ENCODE measurements around the gene P3H2.

DNA sequence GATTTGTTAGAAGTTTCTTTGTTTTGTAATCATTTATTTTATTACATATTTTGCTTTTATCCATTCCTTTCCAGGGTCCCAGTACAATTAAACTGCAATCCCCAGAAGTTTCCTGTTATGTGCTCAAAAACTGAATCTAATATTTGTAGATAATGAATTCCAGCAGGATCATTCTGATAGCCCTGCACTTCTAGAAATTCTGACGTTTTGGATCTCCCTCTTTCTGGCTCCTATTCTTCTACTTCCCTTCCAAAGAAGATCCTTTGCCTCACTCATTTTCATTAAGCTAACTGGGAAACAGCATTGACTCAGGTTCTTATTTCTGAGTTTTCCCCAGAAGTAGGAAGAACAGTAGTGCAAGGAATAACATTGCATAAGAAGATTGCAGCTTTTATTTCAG lies 9.9 kb downstream of the P3H2 start:
- TF ChIP-seq, protein P1, sequence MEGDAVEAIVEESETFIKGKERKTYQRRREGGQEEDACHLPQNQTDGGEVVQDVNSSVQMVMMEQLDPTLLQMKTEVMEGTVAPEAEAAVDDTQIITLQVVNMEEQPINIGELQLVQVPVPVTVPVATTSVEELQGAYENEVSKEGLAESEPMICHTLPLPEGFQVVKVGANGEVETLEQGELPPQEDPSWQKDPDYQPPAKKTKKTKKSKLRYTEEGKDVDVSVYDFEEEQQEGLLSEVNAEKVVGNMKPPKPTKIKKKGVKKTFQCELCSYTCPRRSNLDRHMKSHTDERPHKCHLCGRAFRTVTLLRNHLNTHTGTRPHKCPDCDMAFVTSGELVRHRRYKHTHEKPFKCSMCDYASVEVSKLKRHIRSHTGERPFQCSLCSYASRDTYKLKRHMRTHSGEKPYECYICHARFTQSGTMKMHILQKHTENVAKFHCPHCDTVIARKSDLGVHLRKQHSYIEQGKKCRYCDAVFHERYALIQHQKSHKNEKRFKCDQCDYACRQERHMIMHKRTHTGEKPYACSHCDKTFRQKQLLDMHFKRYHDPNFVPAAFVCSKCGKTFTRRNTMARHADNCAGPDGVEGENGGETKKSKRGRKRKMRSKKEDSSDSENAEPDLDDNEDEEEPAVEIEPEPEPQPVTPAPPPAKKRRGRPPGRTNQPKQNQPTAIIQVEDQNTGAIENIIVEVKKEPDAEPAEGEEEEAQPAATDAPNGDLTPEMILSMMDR (IDR thresholded peaks at IDR 0.05) = no peak
- no peak for TF ChIP-seq POLR2A (IDR thresholded peaks at IDR 0.05)
